Activated CD8-positive, alpha-beta T cell treated with anti-CD3 and anti-CD28 coated beads, Interleukin-2, amount 10 ng/mL, durations not matched to agents 7 days and 5 days (primary cell): ENCODE measurements around the gene CFP. TPM values are rescaled to one million over a fixed set of nuclear protein-coding genes. Genes with fewer than 3 reads are reported as not detected.
A peak's percentile ranks its signal among the peaks of the same experiment; 100 is the strongest.
"Not testable (repeated sequence)": the region's sequence is repeated elsewhere in the genome, so short reads cannot be mapped to it uniquely, and the experiment has no call there.

Experiments
- ATAC-seq: fragments of 150-1000 bp; cut with Tn5 transposase; one replicate; pipeline ENCODE4 v1.10.0; 2021; ENCODE audit warnings: moderate library complexity
- CTCF ChIA-PET: fragments of 350-600 bp; sonication (Branson Sonifier 250); formaldehyde crosslinking; loops from one replicate; lab custom pipeline; 2021; ENCODE audit warnings: antibody characterized with exemption; lab: Charles Lee
- POLR2A ChIA-PET: fragments of 350-600 bp; sonication (Branson Sonifier 250); formaldehyde crosslinking; loops from one replicate; lab custom pipeline; 2021; ENCODE audit warnings: antibody characterized with exemption; lab: Charles Lee
- DNase-seq: peaks from one replicate; pipeline ENCODE4 v3.0.0-alpha.2; 2020
- H3K27ac Mint-ChIP-seq: one replicate; pipeline ENCODE4 v1.8.0; 2021; ENCODE audit warnings: mild to moderate bottlenecking, mixed read lengths
- H3K27me3 Mint-ChIP-seq: one replicate; pipeline ENCODE4 v1.8.0; 2021; ENCODE audit warnings: low read depth, mixed read lengths
- H3K36me3 Mint-ChIP-seq: one replicate; pipeline ENCODE4 v1.8.0; 2021; ENCODE audit warnings: low read depth, mixed read lengths
- H3K4me1 Mint-ChIP-seq: one replicate; pipeline ENCODE4 v1.8.0; 2021; ENCODE audit warnings: low read depth, mixed read lengths
- H3K4me3 Mint-ChIP-seq: one replicate; pipeline ENCODE4 v1.8.0; 2021; ENCODE audit warnings: mild to moderate bottlenecking, mixed read lengths
- H3K9me3 Mint-ChIP-seq: one replicate; pipeline ENCODE4 v1.8.0; 2022; ENCODE audit warnings: mixed read lengths; ENCODE audit not compliant: insufficient read depth
- total RNA-seq, 2 experiments: library from RNA; stranded (reverse); gene quantifications; one replicate each; pipeline ENCODE4 v1.2.3, GENCODE V29; 2021

The CFP gene
- total RNA-seq, result 10 to 100 TPM; 11.5 to 13.1 TPM

DNA sequence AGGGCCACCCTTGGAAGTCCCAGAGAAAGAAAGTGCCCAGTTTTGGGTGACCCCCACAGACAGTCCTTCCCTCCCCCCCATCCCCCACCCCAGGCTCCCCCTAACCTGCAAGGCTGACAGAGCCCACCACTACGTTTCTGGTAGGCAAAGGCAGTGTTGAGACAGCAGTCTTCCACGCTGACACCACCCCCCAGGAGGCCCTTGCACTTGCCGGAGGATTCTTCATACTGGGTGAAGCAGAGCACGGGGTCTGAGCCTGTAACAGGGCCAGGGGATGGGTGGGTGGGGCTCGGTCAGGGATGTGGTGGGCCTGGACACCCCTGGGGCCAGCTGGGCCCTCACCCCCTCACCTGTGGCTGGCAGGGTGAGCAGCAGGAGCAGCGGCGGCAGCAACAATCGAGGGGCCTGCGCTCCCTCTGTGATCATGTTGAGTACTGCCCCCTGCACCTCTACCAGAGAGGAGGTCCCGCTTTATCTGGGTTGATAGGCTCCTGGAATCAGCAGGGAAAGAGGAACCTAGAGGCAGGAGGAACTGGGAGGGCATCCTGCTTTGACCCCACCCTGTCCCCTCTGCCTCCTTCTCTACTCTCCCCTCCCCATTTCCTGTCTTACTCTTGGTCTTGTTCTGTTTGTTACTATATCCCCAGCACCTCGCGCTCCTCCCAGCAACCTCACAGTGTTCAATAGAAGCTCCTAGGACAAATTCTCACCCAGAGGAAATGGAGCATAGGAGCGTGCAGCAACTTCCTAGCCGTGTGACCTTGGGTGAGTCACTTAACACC lies at the start of gene CFP:
TSS of gene CFP (minus strand) at position 512 of the 782 bp plus-strand sequence. CDS start at position 426, 86 bp downstream.
- Mint-ChIP-seq H3K36me3 (no peaks in the 10 kb centered on the region), H3K27me3 (no peaks in the 10 kb centered on the region), H3K4me3 (peak within 1 kb of the TSS; percentile 70), H3K27ac (peak within 1 kb of the TSS; percentile 82), H3K9me3 (no peaks in the 10 kb centered on the region), H3K4me1 (peaks cover 14% of the 10 kb centered on the region)
- DNase-seq (no peak), ATAC-seq (peak; percentile 69)
- ChIA-PET CTCF (interaction anchor here (1.0 to 2.1 kb wide), 6 partner anchors 10 to 132 kb away, joined by 3 to 6 read pairs (median 4); partner anchors contain the start of genes ELK1 and TIMP1), POLR2A (interaction anchor here (1.0 kb wide), 2 partner anchors 20 to 73 kb away, joined by 3 read pairs; no protein-coding TSS in a partner anchor)

DNA sequence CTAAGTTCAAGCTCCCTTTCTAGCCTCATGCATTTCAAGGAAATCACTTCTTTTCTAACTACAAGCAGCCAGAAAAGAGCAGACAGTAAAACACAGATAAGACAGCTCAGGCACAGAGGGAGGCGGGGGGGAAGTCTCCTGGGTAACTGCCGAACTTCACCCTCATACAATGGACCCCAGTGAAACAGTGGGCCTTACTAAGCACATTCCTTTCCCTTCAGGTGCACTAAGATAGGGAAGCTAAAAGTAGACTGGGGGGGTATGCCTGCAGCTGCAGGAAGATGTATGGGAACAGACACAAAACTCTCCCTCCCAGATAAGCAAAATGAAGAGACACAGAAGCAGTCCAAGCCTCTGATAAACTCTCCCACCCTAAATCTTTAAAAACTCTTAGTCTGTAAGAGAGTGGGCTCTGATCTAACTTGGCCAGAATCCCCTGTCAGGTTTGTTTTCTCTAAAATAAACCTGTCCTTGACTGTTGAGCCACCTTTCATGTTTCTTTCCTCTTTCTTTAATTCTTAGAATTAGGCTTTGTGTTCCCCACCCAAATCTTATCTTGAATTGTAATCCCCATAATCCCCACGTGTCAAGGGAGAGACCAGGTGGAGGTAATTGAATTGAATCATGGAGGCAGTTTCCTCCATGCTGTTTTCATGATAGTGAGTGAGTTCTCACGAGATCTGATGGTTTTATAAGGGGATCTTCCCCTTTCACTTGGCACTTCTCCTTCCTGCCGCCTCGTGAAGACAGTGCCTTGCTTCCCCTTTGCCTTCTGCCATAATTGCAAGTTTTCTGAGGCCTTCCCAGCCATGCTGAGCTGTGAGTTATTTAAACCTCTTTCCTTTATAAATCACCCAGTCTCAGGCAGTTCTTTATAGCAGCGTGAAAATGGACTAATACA lies 46.5 kb upstream of the CFP start:
- CTCF ChIA-PET, result not testable (repeated sequence)

DNA sequence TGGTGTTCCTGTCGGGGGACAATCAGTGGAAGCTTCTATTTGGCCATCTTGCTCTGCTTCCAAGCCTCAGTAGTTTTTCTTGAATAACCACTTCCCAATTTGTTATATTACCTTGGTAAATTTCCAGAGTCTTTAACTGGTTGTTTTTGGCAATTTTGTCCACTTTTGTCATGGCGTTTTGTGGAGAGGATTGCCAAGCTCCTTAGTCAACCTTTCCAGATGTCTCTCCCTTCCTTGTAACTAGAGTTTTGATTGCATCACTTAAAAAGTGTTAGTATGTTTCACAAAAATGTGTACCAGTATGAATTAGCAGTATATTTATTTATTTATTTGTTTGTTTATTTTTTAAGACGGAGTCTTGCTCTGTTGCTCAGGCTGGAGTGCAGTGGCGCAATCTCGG lies 45.0 kb upstream of the CFP start:
- no peak overlapping the region for H3K27ac Mint-ChIP-seq
- DNase-seq (no peak), ATAC-seq (no peak)
- H3K4me3 Mint-ChIP-seq, result no peak overlapping the region
- H3K36me3 Mint-ChIP-seq, result no peaks in the 10 kb centered on the region
- no peaks in the 10 kb centered on the region for H3K4me1 Mint-ChIP-seq
- ChIA-PET CTCF (no interaction called here), POLR2A (no interaction called here)
- no peaks in the 10 kb centered on the region for H3K9me3 Mint-ChIP-seq
- H3K27me3 Mint-ChIP-seq, result peaks cover 5% of the 10 kb centered on the region

More for the DNA sequence above, 46.5 kb upstream of the CFP start:
- H3K4me3 Mint-ChIP-seq, H3K9me3 Mint-ChIP-seq, H3K4me1 Mint-ChIP-seq, H3K36me3 Mint-ChIP-seq, POLR2A ChIA-PET, ATAC-seq, DNase-seq, H3K27me3 Mint-ChIP-seq: not testable (repeated sequence)
- H3K27ac Mint-ChIP-seq, result peak overlapping the region; percentile 20

DNA sequence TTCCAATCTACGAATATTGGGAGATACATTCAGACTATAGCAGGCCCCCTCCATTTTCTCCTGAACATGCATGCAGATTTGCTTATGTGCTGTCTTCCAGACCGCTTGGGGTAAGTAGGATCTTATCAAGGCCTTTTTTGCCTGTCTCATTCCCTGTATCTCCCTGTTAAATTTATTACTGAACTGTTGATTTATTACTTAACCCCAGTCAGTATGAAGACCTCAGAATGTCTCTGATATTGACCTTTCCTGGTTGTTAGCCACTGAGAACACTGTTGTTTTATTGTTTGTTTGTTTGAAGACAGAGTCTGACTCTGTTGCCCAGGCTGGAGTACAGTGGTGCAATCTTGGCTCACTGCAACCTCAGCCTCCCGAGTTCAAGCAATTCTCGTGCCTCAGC lies 36.1 kb upstream of the CFP start:
- POLR2A ChIA-PET, H3K4me3 Mint-ChIP-seq, CTCF ChIA-PET, H3K36me3 Mint-ChIP-seq, H3K9me3 Mint-ChIP-seq, H3K4me1 Mint-ChIP-seq, DNase-seq, H3K27me3 Mint-ChIP-seq, ATAC-seq, H3K27ac Mint-ChIP-seq: not testable (repeated sequence)

DNA sequence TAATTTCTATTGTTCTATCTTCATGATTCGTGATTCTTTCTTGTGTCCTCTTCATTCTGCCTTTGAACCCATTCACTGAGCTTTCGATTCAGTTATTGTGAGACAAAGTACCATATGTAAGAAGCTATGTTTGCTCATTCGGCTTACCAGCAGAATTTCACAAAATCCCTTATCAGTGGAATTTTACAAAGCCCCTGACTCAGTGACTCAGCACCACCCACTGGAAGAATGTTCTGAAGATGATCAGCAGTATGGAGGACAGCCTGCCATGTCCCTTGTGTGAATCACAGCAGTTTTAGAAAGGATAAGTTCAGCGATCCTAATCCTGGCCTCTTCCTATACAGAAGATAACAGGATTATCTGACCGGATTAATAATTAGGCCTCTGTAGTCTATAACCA lies 35.0 kb upstream of the CFP start:
- DNase-seq (no peak), ATAC-seq (no peak)
- H3K4me1 Mint-ChIP-seq, result peaks cover 8% of the 10 kb centered on the region
- ChIA-PET POLR2A (no interaction called here), CTCF (no interaction called here)
- H3K27ac Mint-ChIP-seq, result no peak overlapping the region
- no peaks in the 10 kb centered on the region for H3K27me3 Mint-ChIP-seq
- peaks cover 4% of the 10 kb centered on the region for H3K36me3 Mint-ChIP-seq
- H3K9me3 Mint-ChIP-seq, result peaks cover 3% of the 10 kb centered on the region
- H3K4me3 Mint-ChIP-seq, result no peak overlapping the region

DNA sequence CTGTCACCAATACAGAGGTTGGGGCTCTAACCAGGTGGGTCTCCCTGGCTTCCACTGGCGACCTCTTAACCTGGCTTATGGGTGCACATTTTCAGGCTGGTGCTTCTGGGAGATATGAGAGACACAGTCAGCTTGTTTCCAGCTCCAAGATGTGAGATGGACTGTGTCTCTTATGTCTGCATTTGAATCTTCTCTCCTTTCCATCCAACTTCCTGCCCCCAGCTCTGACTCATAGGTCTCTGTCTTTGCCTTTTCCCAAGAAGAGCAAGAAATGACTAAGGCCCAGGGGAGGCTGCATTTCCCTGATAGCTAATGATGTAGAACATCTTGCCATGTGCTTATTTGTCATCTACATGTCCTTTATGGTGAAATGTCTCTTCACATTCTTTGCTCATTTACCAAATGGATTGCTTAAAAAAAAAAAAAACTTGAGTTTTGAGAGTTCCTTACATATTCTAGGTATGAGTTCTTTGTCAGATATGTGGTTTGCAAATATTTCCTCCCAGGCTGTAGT lies 32.5 kb upstream of the CFP start:
- Mint-ChIP-seq H3K27ac (peak overlapping the region; percentile 2), H3K4me1 (peaks cover 23% of the 10 kb centered on the region), H3K36me3 (peaks cover 18% of the 10 kb centered on the region), H3K27me3 (no peaks in the 10 kb centered on the region), H3K4me3 (no peak overlapping the region), H3K9me3 (peaks cover 3% of the 10 kb centered on the region)
- ATAC-seq (no peak), DNase-seq (no peak)
- CTCF ChIA-PET, result interaction anchor here (0.6 to 1.2 kb wide), 2 partner anchors 9 to 165 kb away, joined by 3 read pairs; no protein-coding TSS in a partner anchor
- POLR2A ChIA-PET, result interaction anchor here (1.5 kb wide), 1 partner anchor 12 kb away, joined by 4 read pairs; the partner anchor contains the start of gene ELK1

DNA sequence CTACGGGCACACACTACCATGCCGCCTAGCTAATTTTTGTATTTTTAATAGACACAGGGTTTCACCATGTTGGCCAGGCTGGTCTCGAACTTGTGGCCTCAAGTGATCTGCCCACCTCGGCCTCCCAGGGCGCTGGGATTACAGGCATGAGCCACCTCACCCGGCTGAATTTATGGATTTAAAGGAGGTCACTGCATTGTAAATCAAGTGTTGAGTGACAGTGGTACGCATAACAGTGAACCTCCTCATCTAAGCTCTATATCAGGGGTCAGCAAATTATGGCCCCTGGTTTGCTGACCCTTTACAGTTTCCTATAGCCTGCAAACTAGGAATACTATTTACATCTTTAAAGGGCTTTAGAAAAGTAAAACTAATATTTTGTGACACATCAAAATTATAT lies 31.8 kb upstream of the CFP start:
- ATAC-seq, result no peak
- Mint-ChIP-seq H3K27ac (no peak overlapping the region), H3K36me3 (peaks cover 25% of the 10 kb centered on the region), H3K4me1 (peaks cover 29% of the 10 kb centered on the region), H3K4me3 (no peak overlapping the region), H3K9me3 (peaks cover 3% of the 10 kb centered on the region), H3K27me3 (no peaks in the 10 kb centered on the region)
- POLR2A ChIA-PET, result no interaction called here
- CTCF ChIA-PET, result interaction anchor here (1.2 kb wide), 1 partner anchor 164 kb away, joined by 3 read pairs; no protein-coding TSS in a partner anchor
- no peak for DNase-seq

DNA sequence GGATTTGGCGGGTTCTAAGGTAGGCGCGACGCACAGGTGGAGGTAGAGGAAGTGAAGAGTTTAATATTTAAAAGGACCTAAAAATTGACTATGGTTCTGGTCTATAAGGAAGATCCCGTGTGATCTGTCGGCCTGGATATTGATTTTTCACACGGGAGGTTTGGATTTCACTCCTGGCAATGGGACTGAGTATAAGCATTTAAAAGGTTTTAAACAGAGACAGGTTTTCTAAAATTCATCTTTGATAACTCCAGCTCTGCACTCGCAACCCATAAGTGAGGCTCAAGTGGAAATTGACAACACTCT lies 29.6 kb upstream of the CFP start:
- ATAC-seq (no peak), DNase-seq (no peak)
- no peaks in the 10 kb centered on the region for H3K27me3 Mint-ChIP-seq
- ChIA-PET POLR2A (no interaction called here), CTCF (no interaction called here)
- peaks cover 43% of the 10 kb centered on the region for H3K36me3 Mint-ChIP-seq
- peaks cover 32% of the 10 kb centered on the region for H3K4me1 Mint-ChIP-seq
- H3K9me3 Mint-ChIP-seq, result peaks cover 3% of the 10 kb centered on the region
- peak overlapping the region; percentile 100 for H3K27ac Mint-ChIP-seq
- H3K4me3 Mint-ChIP-seq, result peak overlapping the region; percentile 87

DNA sequence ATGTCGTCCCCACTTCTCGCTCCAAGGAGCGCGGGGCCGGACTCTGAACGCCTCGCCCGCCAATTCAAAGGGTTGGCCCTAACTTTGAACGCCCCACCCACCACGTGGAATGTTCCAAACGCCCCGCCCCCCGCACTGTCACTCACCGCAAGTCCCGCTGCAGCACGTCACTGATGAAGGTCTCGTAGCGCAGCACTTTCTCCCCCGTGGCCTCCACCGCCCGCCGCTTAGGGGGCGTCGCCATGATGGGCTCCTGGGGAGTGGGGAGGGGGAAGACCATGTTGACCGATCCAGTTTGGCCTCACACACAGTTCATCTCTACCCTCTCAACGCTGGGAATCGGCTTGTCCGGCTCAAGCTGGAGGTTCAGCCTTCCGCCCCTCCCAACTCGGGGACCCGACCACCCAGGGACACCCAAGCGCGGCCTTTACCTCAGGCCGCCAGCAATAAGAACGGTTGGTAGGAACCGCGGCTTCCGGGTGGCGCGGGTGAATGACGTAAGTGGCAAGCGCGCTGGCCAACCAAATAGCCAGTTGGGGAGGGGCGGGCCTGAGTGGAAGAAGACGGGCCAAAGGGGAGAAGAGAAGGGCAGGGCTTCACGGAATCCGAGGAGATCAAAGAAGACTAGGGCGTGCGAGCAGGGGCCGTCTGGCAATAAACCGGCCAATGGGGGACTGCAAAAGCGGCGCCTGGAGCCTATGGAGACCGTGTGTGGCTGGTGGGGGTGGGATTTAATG lies 29.1 kb upstream of the CFP start, which contains the start of gene UXT:
TSS of gene UXT (minus strand) at position 497 of the 737 bp plus-strand sequence. CDS start at position 244, 253 bp downstream.
- Mint-ChIP-seq H3K9me3 (peaks cover 3% of the 10 kb centered on the region), H3K27ac (peak within 1 kb of the TSS; percentile 100), H3K4me1 (peaks cover 32% of the 10 kb centered on the region)

DNA sequence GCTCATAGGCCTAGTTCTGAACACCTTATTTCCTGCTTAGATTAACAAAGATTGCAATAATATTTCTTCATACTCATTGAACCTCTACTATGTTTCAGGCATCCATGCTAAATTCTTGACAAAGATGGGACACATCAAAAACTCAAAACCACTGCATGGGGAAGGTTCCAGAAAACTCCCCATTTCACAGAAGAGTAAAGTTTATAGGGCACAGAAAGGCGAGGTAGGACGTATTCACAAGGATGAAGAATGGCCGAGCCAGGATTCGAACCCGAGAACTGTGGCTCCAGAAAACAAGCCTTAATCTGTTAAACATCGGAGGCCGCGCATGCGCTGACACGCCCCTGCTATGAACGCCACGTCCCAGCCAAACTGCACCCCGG lies 28.6 kb upstream of the CFP start:
- Mint-ChIP-seq H3K9me3 (peaks cover 3% of the 10 kb centered on the region), H3K36me3 (peaks cover 50% of the 10 kb centered on the region), H3K27ac (peak overlapping the region; percentile 100), H3K27me3 (no peaks in the 10 kb centered on the region), H3K4me3 (peak overlapping the region; percentile 87), H3K4me1 (peaks cover 35% of the 10 kb centered on the region)
- ATAC-seq (no peak), DNase-seq (no peak)
- CTCF ChIA-PET, result no interaction called here
- POLR2A ChIA-PET, result interaction anchor here (0.6 kb wide), 1 partner anchor 514 kb away, joined by 3 read pairs; the partner anchor contains the start of genes NDUFB11 and RBM10

More for the DNA sequence above, 29.1 kb upstream of the CFP start, which contains the start of gene UXT:
- ChIA-PET CTCF (no interaction called here), POLR2A (interaction anchor here (0.6 kb wide), 1 partner anchor 514 kb away, joined by 3 read pairs; the partner anchor contains the start of genes NDUFB11 and RBM10)
- ATAC-seq (peak; percentile 90), DNase-seq (peak; percentile 96)
- H3K27me3 Mint-ChIP-seq, result no peaks in the 10 kb centered on the region
- peak within 1 kb of the TSS; percentile 87 for H3K4me3 Mint-ChIP-seq
- H3K36me3 Mint-ChIP-seq, result peaks cover 44% of the 10 kb centered on the region
